Liver (tissue), 9 donors: ENCODE results near the gene RAPGEF1. TPM values are rescaled to one million over a fixed set of nuclear protein-coding genes. Genes with fewer than 3 reads are reported as not detected.

ENCODE experiments used
- DNase-seq: peaks from one replicate; pipeline ENCODE4 v3.0.0-alpha.2; 2017; ENCODE audit warnings: low spot score
- H3K27ac ChIP-seq, 2 donors: one replicate each; pipeline ENCODE4 v1.7.0; 2013; ENCODE audit warnings: inconsistent platforms in 2 of 2, low read length in 2 of 2, control low read depth in 1 of 2, low read depth in 1 of 2, mild to moderate bottlenecking in 1 of 2
- H3K27me3 ChIP-seq, 4 donors: one replicate each; pipeline versions ENCODE4 v1.6.1 to v1.7.0; 2013; ENCODE audit warnings: low read length in 3 of 4, inconsistent platforms in 1 of 4, mild to moderate bottlenecking in 1 of 4, moderate library complexity in 1 of 4; ENCODE audit not compliant: control insufficient read depth in 4 of 4, insufficient read depth in 4 of 4
- H3K36me3 ChIP-seq, 4 donors: one replicate each; pipeline versions ENCODE4 v1.6.1 to v1.7.0; 2013; ENCODE audit warnings: low read length in 3 of 4, mild to moderate bottlenecking in 3 of 4, low read depth in 1 of 4, moderate library complexity in 1 of 4; ENCODE audit not compliant: control insufficient read depth in 4 of 4, insufficient read depth in 3 of 4
- H3K4me1 ChIP-seq, 4 donors: one replicate each; pipeline versions ENCODE4 v1.6.1 to v1.7.0; 2013; ENCODE audit warnings: low read length in 3 of 4, mild to moderate bottlenecking in 3 of 4, moderate library complexity in 1 of 4; ENCODE audit not compliant: control insufficient read depth in 4 of 4, insufficient read depth in 4 of 4
- H3K4me3 ChIP-seq, 3 donors: one replicate each; pipeline versions ENCODE4 v1.6.1 to v1.7.0; 2013; ENCODE audit warnings: low read length in 3 of 3, control low read depth in 1 of 3, low read depth in 1 of 3, mild to moderate bottlenecking in 1 of 3
- H3K9ac ChIP-seq, 2 donors: one replicate each; pipeline ENCODE4 v1.7.0; 2013; ENCODE audit warnings: low read length in 2 of 2, mild to moderate bottlenecking in 2 of 2, moderate library complexity in 2 of 2, control low read depth in 1 of 2, low read depth in 1 of 2
- H3K9me3 ChIP-seq, 4 donors: one replicate each; pipeline versions ENCODE4 v1.6.1 to v1.7.0; 2013; ENCODE audit warnings: low read length in 3 of 4; ENCODE audit not compliant: control insufficient read depth in 4 of 4
- ATF3 ChIP-seq: IDR thresholded peaks from 2 replicates; pipeline ENCODE4 v1.6.1; 2016; ENCODE audit warnings: antibody characterized with exemption
- FOXA1 ChIP-seq: IDR thresholded peaks from 2 replicates; pipeline ENCODE4 v1.6.1; 2016; ENCODE audit warnings: antibody characterized with exemption
- FOXA2 ChIP-seq: IDR thresholded peaks from 2 replicates; pipeline ENCODE4 v1.6.1; 2016; ENCODE audit warnings: antibody characterized with exemption
- HNF4A ChIP-seq, 2 donors: conservative IDR thresholded peaks; 2 replicates each; pipeline ENCODE4 v1.6.1; 2016; ENCODE audit warnings: antibody characterized with exemption in 2 of 2, mild to moderate bottlenecking in 2 of 2
- HNF4G ChIP-seq: IDR thresholded peaks from 2 replicates; pipeline ENCODE4 v1.6.1; 2016; ENCODE audit warnings: antibody characterized with exemption
- JUND ChIP-seq, 2 donors: IDR thresholded peaks; 2 replicates each; pipeline ENCODE4 v1.6.1; 2016; ENCODE audit warnings: antibody characterized with exemption in 2 of 2
- MAX ChIP-seq: IDR thresholded peaks from 2 replicates; pipeline ENCODE4 v1.6.1; 2016; ENCODE audit warnings: antibody characterized with exemption
- NR2F2 ChIP-seq: IDR thresholded peaks from 2 replicates; pipeline ENCODE4 v1.6.1; 2016; ENCODE audit warnings: antibody characterized with exemption
- REST ChIP-seq: IDR thresholded peaks from 2 replicates; pipeline ENCODE4 v1.6.1; 2016; ENCODE audit warnings: antibody characterized with exemption, mild to moderate bottlenecking
- RXRA ChIP-seq, 2 donors: IDR thresholded peaks; 2 replicates each; pipeline ENCODE4 v1.6.1; 2017 to 2018; ENCODE audit warnings: antibody characterized with exemption in 2 of 2, mild to moderate bottlenecking in 1 of 2
- SP1 ChIP-seq: IDR thresholded peaks from 2 replicates; pipeline ENCODE4 v1.6.1; 2018; ENCODE audit warnings: antibody characterized with exemption, mild to moderate bottlenecking
- TAF1 ChIP-seq: conservative IDR thresholded peaks from 2 replicates; pipeline ENCODE4 v1.6.1; 2016; ENCODE audit warnings: antibody characterized with exemption, mild to moderate bottlenecking
- YY1 ChIP-seq: IDR thresholded peaks from 2 replicates; pipeline ENCODE4 v1.6.1; 2016; ENCODE audit warnings: antibody characterized with exemption, mild to moderate bottlenecking
- ZBTB33 ChIP-seq: IDR thresholded peaks from 2 replicates; pipeline ENCODE4 v1.6.1; 2016; ENCODE audit warnings: antibody characterized with exemption
- WGBS: extraction: QIAGEN DNeasy Blood & Tissue Kit; methylation state at CpG from one replicate; pipeline ENCODE4 v1.1.7; 2013; 5-methylcytosine and 5-hydroxymethylcytosine counted together
- polyA plus RNA-seq, 2 donors: library from polyadenylated mRNA; stranded (reverse) in 1 of 2; unstranded in 1 of 2; fragments of 200-250 nt in 1 of 2; fragments of >200 nt in 1 of 2; fragmentation: Nextera tagmentation in 1 of 2; extraction: Ambion mirVana in 1 of 2; gene quantifications; one replicate each; pipeline versions ENCODE4 v1.2.1 to v1.2.3, GENCODE V29; 2013 to 2015
- total RNA-seq, 2 donors: library from RNA; depleted of rRNA; stranded (reverse); fragments of >200 nt; gene quantifications; one replicate each; pipeline ENCODE4 v1.2.3, GENCODE V29; 2014
- donor health status: healthy.
- donor health status: healthy.
- donor health status: healthy.
- donor health status: healthy.
- donor health status: healthy.

The RAPGEF1 gene
- total and polyA plus RNA-seq, 4 donors, result 5.6 to 19.7 (median 16.8) TPM

GRCh38 chr9:131676431-131676972, 63.4 kb downstream of the RAPGEF1 start:
- H3K9ac ChIP-seq, result peak overlapping the region in 1 of 2 donors; percentile 62
- TF ChIP-seq JUND (IDR thresholded peaks at IDR 0.05), result no peak
- TF ChIP-seq SP1, result no peak
- H3K27me3 ChIP-seq, result no peaks in the 10 kb centered on the region
- H3K4me1 ChIP-seq, result peaks cover 14 to 30% (median 23%) of the 10 kb centered on the region in 4 donors
- H3K36me3 ChIP-seq, result no peaks in the 10 kb centered on the region
- H3K27ac ChIP-seq, result peak overlapping the region; percentile 42 to 55
- H3K4me3 ChIP-seq, result no peak overlapping the region
- no peaks in the 10 kb centered on the region for H3K9me3 ChIP-seq
- no peak for DNase-seq
- WGBS, result 70% methylated on average over 6 of the region's 6 CpGs

GRCh38 chr9:131675437-131676022, 64.3 kb downstream of the RAPGEF1 start:
- Histone ChIP-seq H3K27ac (peak overlapping the region; percentile 37 to 55), H3K36me3 (no peaks in the 10 kb centered on the region), H3K27me3 (no peaks in the 10 kb centered on the region), H3K4me3 (no peak overlapping the region), H3K9me3 (no peaks in the 10 kb centered on the region), H3K9ac (no peak overlapping the region), H3K4me1 (peaks cover 14 to 30% (median 23%) of the 10 kb centered on the region in 4 donors)
- no peak for DNase-seq
- TF ChIP-seq REST (no peak), JUND (IDR thresholded peaks at IDR 0.05) (peak; percentile 18 to 25), ATF3 (no peak), TAF1 (no peak), MAX (peak; percentile 10), SP1 (peak; percentile 59), FOXA2 (no peak), HNF4G (peak; percentile 55), YY1 (peak; percentile 59), RXRA (IDR thresholded peaks at IDR 0.05) (peak; percentile 68 to 73), HNF4A (conservative IDR thresholded peaks at IDR 0.05) (peak; percentile 87 to 92)
- 59% methylated on average over 6 of the region's 6 CpGs for WGBS

GRCh38 chr9:131674425-131675421, 65.2 kb downstream of the RAPGEF1 start:
- no peak for DNase-seq
- Histone ChIP-seq H3K27me3 (no peaks in the 10 kb centered on the region), H3K9ac (no peak overlapping the region), H3K9me3 (no peaks in the 10 kb centered on the region), H3K36me3 (no peaks in the 10 kb centered on the region), H3K4me1 (peaks cover 14 to 30% (median 23%) of the 10 kb centered on the region in 4 donors), H3K4me3 (no peak overlapping the region), H3K27ac (peak overlapping the region in 1 of 2 donors; percentile 2)
- TF ChIP-seq MAX (no peak), FOXA2 (no peak), JUND (IDR thresholded peaks at IDR 0.05) (no peak), SP1 (no peak), NR2F2 (no peak), TAF1 (no peak), ZBTB33 (no peak), REST (no peak), FOXA1 (no peak)
- 89% methylated on average over 29 of the region's 29 CpGs for WGBS
